ENCODE data around the gene KIF24. TPM values are rescaled to one million over a fixed set of nuclear protein-coding genes. Genes with fewer than 3 reads are reported as not detected.

Gene KIF24
- total RNA-seq, 2 donors from 2014 or later = 7.7 to 10.6 TPM

DNA sequence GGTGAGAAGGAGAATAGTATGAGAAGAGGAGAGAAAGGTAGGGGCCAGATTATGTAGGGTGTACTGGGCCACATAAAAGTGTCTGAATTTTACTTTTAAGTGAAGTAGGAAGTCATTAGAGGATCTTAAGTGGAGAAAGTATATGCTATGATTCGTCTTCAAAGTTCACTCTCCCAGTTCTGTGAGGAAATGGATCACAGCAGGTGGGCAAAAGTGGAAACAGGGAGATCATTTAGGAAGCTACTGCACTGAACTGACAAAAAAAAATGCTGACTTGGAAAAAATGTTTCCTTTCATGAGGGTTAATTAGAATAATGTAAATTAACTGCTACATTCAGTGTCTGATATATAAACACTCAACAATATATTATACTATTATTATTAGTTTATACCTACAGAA lies 2.4 kb downstream of the KIF24 start:
- H3K9ac ChIP-seq (ENCODE audit: extremely low read depth, low read length, poor library complexity, severe bottlenecking) = no peak overlapping the region
- H3K27me3 ChIP-seq (ENCODE audit: control insufficient read depth, insufficient read depth, low read length, poor library complexity, severe bottlenecking) = no peaks in the 10 kb centered on the region
- TF ChIP-seq, protein P1, sequence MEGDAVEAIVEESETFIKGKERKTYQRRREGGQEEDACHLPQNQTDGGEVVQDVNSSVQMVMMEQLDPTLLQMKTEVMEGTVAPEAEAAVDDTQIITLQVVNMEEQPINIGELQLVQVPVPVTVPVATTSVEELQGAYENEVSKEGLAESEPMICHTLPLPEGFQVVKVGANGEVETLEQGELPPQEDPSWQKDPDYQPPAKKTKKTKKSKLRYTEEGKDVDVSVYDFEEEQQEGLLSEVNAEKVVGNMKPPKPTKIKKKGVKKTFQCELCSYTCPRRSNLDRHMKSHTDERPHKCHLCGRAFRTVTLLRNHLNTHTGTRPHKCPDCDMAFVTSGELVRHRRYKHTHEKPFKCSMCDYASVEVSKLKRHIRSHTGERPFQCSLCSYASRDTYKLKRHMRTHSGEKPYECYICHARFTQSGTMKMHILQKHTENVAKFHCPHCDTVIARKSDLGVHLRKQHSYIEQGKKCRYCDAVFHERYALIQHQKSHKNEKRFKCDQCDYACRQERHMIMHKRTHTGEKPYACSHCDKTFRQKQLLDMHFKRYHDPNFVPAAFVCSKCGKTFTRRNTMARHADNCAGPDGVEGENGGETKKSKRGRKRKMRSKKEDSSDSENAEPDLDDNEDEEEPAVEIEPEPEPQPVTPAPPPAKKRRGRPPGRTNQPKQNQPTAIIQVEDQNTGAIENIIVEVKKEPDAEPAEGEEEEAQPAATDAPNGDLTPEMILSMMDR (conservative IDR thresholded peaks at IDR 0.05) = no peak
- H3K36me3 ChIP-seq (ENCODE audit: control insufficient read depth, insufficient read depth, low read length) = no peaks in the 10 kb centered on the region
- Mint-ChIP-seq H3K9me3 (no peaks in the 10 kb centered on the region), H3K4me3 (no peak overlapping the region), H3K27me3 (ENCODE audit: insufficient read depth) (no peaks in the 10 kb centered on the region), H3K36me3 (ENCODE audit: low read depth) (no peaks in the 10 kb centered on the region), H3K27ac (no peak overlapping the region), H3K4me1 (peaks cover 15% of the 10 kb centered on the region)
- H3K9me3 ChIP-seq (ENCODE audit: control insufficient read depth, low read length) = no peaks in the 10 kb centered on the region
- 68 to 89% methylated on average over 1 of the region's 1 CpG for WGBS, 2 experiments (ENCODE audit: insufficient coverage in 1 of 2, insufficient read length in 1 of 2)
- no peak overlapping the region for H3K27ac ChIP-seq (ENCODE audit: low read depth, low read length)
- no peak overlapping the region for H3K4me3 ChIP-seq (ENCODE audit: low read length)
- peaks cover 6% of the 10 kb centered on the region for H3K4me1 ChIP-seq (ENCODE audit: control insufficient read depth, insufficient read depth, low read length)
- DNase-seq = peak; percentile 18

DNA sequence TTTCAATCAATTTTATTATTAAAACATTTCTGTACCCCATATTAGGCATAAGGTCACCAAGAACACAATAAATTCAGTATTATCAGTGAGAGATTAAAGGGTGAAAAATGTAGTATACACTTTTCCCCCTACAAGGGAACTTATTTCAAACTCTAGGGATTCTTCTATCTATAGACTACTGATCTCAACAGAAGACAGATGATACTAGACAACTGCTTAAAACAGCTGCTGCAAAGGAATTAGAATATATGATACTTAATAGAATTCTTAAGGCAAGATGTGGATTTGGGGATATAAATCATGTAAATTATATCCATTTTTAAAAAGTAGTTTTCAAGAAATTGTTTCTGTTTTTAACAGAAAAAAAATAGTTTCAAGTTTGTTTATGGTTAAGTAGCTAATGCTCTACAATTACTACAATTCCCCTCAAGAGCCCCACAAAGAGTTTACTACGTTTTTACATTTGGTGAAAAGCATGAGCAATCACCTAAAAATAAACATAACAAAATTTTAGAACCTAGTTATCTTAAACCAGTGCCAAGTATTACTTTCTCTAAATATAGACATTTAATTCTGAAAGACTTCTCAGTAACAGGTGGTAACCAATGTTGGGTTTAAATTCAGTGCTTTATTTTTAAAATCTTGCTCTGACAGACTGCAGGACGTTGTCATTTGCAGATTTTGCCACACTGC lies 6.0 kb downstream of the KIF24 start:
- H3K27ac ChIP-seq (ENCODE audit: low read depth, low read length) = no peak overlapping the region
- no peak for DNase-seq
- Mint-ChIP-seq H3K4me1 (peaks cover 13% of the 10 kb centered on the region), H3K4me3 (no peak overlapping the region), H3K36me3 (ENCODE audit: low read depth) (peaks cover 3% of the 10 kb centered on the region), H3K9me3 (no peaks in the 10 kb centered on the region), H3K27ac (no peak overlapping the region), H3K27me3 (ENCODE audit: insufficient read depth) (no peaks in the 10 kb centered on the region)
- H3K36me3 ChIP-seq (ENCODE audit: control insufficient read depth, insufficient read depth, low read length) = no peaks in the 10 kb centered on the region
- no peak overlapping the region for H3K4me3 ChIP-seq (ENCODE audit: low read length)
- WGBS, 2 experiments (ENCODE audit: insufficient coverage in 1 of 2, insufficient read length in 1 of 2) = 84 to 90% methylated on average over 1 to 2 of the region's 2 CpGs
- no peak overlapping the region for H3K9ac ChIP-seq (ENCODE audit: extremely low read depth, low read length, poor library complexity, severe bottlenecking)
- no peaks in the 10 kb centered on the region for H3K9me3 ChIP-seq (ENCODE audit: control insufficient read depth, low read length)
- H3K4me1 ChIP-seq (ENCODE audit: control insufficient read depth, insufficient read depth, low read length) = peaks cover 3% of the 10 kb centered on the region
- TF ChIP-seq, protein P1 (conservative IDR thresholded peaks at IDR 0.05) = no peak
- no peaks in the 10 kb centered on the region for H3K27me3 ChIP-seq (ENCODE audit: control insufficient read depth, insufficient read depth, low read length, poor library complexity, severe bottlenecking)

DNA sequence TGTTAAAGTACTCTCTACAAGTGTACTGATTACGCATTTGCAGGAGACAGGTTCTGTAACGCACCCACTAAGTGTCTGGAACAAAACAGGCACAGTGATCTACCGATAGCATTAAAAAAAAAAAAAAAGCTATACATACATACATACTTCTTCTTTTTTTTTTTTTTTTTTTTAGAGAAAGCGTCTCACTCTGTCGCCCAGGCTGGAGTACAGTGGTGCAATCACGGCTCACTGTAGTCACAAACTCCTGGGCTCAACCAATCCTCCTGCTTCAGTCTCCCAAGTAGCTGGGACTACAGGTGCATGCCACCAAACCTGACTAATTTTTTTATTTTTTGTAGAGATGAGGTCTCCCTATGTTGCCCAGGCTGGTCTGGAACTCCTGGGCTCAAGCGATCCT lies 7.6 kb downstream of the KIF24 start:
- 96% methylated on average over 7 of the region's 7 CpGs; no CpG with 5 or more reads in 1 of the 2 experiments for WGBS, 2 experiments (ENCODE audit: insufficient coverage in 1 of 2, insufficient read length in 1 of 2)
- H3K9ac ChIP-seq (ENCODE audit: extremely low read depth, low read length, poor library complexity, severe bottlenecking) = no peak overlapping the region
- H3K4me3 ChIP-seq (ENCODE audit: low read length) = no peak overlapping the region
- TF ChIP-seq, protein P1 (conservative IDR thresholded peaks at IDR 0.05) = no peak
- Mint-ChIP-seq H3K4me3 (no peak overlapping the region), H3K27ac (no peak overlapping the region), H3K27me3 (ENCODE audit: insufficient read depth) (no peaks in the 10 kb centered on the region), H3K36me3 (ENCODE audit: low read depth) (peaks cover 3% of the 10 kb centered on the region), H3K9me3 (no peaks in the 10 kb centered on the region), H3K4me1 (peaks cover 6% of the 10 kb centered on the region)
- no peak overlapping the region for H3K27ac ChIP-seq (ENCODE audit: low read depth, low read length)
- H3K4me1 ChIP-seq (ENCODE audit: control insufficient read depth, insufficient read depth, low read length) = no peaks in the 10 kb centered on the region
- H3K9me3 ChIP-seq (ENCODE audit: control insufficient read depth, low read length) = no peaks in the 10 kb centered on the region
- no peak for DNase-seq
- H3K27me3 ChIP-seq (ENCODE audit: control insufficient read depth, insufficient read depth, low read length, poor library complexity, severe bottlenecking) = no peaks in the 10 kb centered on the region
- no peaks in the 10 kb centered on the region for H3K36me3 ChIP-seq (ENCODE audit: control insufficient read depth, insufficient read depth, low read length)
